Skin of body (tissue), 2 donors: ENCODE measurements around the gene KCNMA1. TPM values are rescaled to one million over a fixed set of nuclear protein-coding genes. Genes with fewer than 3 reads are reported as not detected.

ENCODE experiments used
- DNase-seq: peaks from one replicate; lab custom pipeline; 2025; lab: John Stamatoyannopoulos, UW
- total RNA-seq: library from RNA; depleted of rRNA; stranded (reverse); fragments of >200 nt; gene quantifications from one replicate; pipeline ENCODE4 v1.2.3, GENCODE V29; 2014

KCNMA1 gene
- total RNA-seq, 1 donor from 2014 or later: 11.7 TPM

- DNase-seq: peak; percentile 85
Measured at GRCh38 chr10:77004917-77005564, 632.6 kb downstream of the KCNMA1 start.

- DNase-seq: no peak
Measured at GRCh38 chr10:77002872-77003271, 634.7 kb downstream of the KCNMA1 start.

GRCh38 chr10:77001206-77001605 lies 636.4 kb downstream of the KCNMA1 start:
- no peak for DNase-seq

GRCh38 chr10:76998451-76998850 lies 639.2 kb downstream of the KCNMA1 start:
- DNase-seq: no peak

GRCh38 chr10:76997631-76998030 lies 640.0 kb downstream of the KCNMA1 start:
- no peak for DNase-seq

GRCh38 chr10:76995023-76995422 lies 642.6 kb downstream of the KCNMA1 start:
- DNase-seq: no peak

- no peak for DNase-seq
Measured at GRCh38 chr10:76993213-76993612, 644.4 kb downstream of the KCNMA1 start.

- DNase-seq: no peak
Measured at GRCh38 chr10:76992467-76992866, 645.1 kb downstream of the KCNMA1 start.

- DNase-seq: peak; percentile 43
Measured at GRCh38 chr10:76991621-76992020, 646.0 kb downstream of the KCNMA1 start.

- peak; percentile 33 for DNase-seq
Measured at GRCh38 chr10:76990561-76990960, 647.0 kb downstream of the KCNMA1 start.

- DNase-seq: peak; percentile 61
Measured at GRCh38 chr10:76984559-76985443, 652.8 kb downstream of the KCNMA1 start.

GRCh38 chr10:76983624-76984023 lies 654.0 kb downstream of the KCNMA1 start:
- DNase-seq: no peak

GRCh38 chr10:76982671-76983070 lies 654.9 kb downstream of the KCNMA1 start:
- no peak for DNase-seq

- DNase-seq: no peak
Measured at GRCh38 chr10:76981251-76981650, 656.4 kb downstream of the KCNMA1 start.

- DNase-seq: no peak
Measured at GRCh38 chr10:76977901-76978300, 659.7 kb downstream of the KCNMA1 start.

GRCh38 chr10:76977046-76977445 lies 660.6 kb downstream of the KCNMA1 start:
- DNase-seq: no peak

GRCh38 chr10:76976142-76976541 lies 661.5 kb downstream of the KCNMA1 start:
- no peak for DNase-seq

- no peak for DNase-seq
Measured at GRCh38 chr10:76975126-76975525, 662.5 kb downstream of the KCNMA1 start.

GRCh38 chr10:76974017-76974691 lies 663.5 kb downstream of the KCNMA1 start:
- DNase-seq: peak; percentile 90

GRCh38 chr10:76973091-76974016 lies 664.3 kb downstream of the KCNMA1 start:
- DNase-seq: peak; percentile 97

- DNase-seq: no peak
Measured at GRCh38 chr10:76972541-76972940, 665.1 kb downstream of the KCNMA1 start.
